Ishikawa (cell line): Measurements from ENCODE around the gene TRIM2.

ENCODE experiments used
- CEBPB ChIP-seq: IDR thresholded peaks from 2 replicates; pipeline ENCODE4 v1.6.1; 2012
- CREB1 ChIP-seq: IDR thresholded peaks from 2 replicates; pipeline ENCODE4 v1.6.1; 2012; ENCODE audit warnings: low read depth
- EP300 ChIP-seq: IDR thresholded peaks from 2 replicates; pipeline ENCODE4 v1.6.1; 2012; ENCODE audit warnings: borderline replicate concordance
- FOXM1 ChIP-seq: IDR thresholded peaks from 2 replicates; pipeline ENCODE4 v1.6.1; 2012; ENCODE audit warnings: low read depth, borderline replicate concordance
- RAD21 ChIP-seq: IDR thresholded peaks from 2 replicates; pipeline ENCODE4 v1.6.1; 2012; ENCODE audit warnings: low read depth
- TAF1 ChIP-seq: IDR thresholded peaks from 2 replicates; pipeline ENCODE4 v1.6.1; 2012; ENCODE audit warnings: low read depth, mild to moderate bottlenecking
- TF ChIP-seq, protein P1 (sequence below): IDR thresholded peaks from 2 replicates; pipeline ENCODE4 v1.6.1; 2012
- TF ChIP-seq, protein P2 (sequence below): IDR thresholded peaks from 2 replicates; pipeline ENCODE4 v1.6.1; 2012; ENCODE audit warnings: low read depth, mild to moderate bottlenecking

DNA sequence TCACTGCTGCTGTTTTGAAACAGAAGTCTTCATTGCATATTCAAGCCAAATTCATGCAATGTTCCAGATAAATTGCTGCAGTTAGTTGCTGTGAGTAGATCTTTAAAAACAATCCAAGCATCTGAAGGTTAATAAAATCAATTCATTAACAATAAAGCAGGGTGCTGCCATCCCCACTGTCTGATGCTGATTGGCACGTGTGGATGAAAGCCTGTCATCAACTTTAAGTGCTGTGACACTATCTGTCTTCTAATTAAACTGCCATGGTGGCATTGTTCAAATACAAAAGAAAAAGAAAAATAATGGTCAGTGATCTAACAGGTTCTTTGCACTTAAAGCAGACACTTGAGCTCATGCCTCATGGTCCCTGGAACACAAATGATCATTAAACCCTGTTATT is 77.2 kb downstream of the TRIM2 start:
- TF ChIP-seq, protein P1, sequence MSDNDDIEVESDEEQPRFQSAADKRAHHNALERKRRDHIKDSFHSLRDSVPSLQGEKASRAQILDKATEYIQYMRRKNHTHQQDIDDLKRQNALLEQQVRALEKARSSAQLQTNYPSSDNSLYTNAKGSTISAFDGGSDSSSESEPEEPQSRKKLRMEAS = no peak
- TF ChIP-seq EP300 (no peak), CREB1 (no peak), RAD21 (no peak), TAF1 (no peak), CEBPB (no peak), FOXM1 (no peak)
- TF ChIP-seq, protein P2, sequence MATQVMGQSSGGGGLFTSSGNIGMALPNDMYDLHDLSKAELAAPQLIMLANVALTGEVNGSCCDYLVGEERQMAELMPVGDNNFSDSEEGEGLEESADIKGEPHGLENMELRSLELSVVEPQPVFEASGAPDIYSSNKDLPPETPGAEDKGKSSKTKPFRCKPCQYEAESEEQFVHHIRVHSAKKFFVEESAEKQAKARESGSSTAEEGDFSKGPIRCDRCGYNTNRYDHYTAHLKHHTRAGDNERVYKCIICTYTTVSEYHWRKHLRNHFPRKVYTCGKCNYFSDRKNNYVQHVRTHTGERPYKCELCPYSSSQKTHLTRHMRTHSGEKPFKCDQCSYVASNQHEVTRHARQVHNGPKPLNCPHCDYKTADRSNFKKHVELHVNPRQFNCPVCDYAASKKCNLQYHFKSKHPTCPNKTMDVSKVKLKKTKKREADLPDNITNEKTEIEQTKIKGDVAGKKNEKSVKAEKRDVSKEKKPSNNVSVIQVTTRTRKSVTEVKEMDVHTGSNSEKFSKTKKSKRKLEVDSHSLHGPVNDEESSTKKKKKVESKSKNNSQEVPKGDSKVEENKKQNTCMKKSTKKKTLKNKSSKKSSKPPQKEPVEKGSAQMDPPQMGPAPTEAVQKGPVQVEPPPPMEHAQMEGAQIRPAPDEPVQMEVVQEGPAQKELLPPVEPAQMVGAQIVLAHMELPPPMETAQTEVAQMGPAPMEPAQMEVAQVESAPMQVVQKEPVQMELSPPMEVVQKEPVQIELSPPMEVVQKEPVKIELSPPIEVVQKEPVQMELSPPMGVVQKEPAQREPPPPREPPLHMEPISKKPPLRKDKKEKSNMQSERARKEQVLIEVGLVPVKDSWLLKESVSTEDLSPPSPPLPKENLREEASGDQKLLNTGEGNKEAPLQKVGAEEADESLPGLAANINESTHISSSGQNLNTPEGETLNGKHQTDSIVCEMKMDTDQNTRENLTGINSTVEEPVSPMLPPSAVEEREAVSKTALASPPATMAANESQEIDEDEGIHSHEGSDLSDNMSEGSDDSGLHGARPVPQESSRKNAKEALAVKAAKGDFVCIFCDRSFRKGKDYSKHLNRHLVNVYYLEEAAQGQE = no peak
